Left forelimb (tissue), 1 donor: ENCODE measurements around the gene PSENEN.
"Not testable (repeated sequence)": the region's sequence is repeated elsewhere in the genome, so short reads cannot be mapped to it uniquely, and the experiment has no call there.

Experiments used
- DNase-seq: peaks from one replicate; pipeline ENCODE4 v3.0.0-alpha.2; 2018; ENCODE audit warnings: low spot score

Gene PSENEN

GRCh38 chr19:35751839-35752745 lies 6.6 kb downstream of the PSENEN start:
- no peak for DNase-seq

GRCh38 chr19:35752746-35753350 lies 7.4 kb downstream of the PSENEN start:
- DNase-seq, result no peak

GRCh38 chr19:35753634-35754369 lies 8.4 kb downstream of the PSENEN start:
- DNase-seq, result no peak

- no peak for DNase-seq
These were observed 9.1 kb downstream of the PSENEN start for GRCh38 chr19:35754370-35755130.

- DNase-seq, result no peak
These were observed 9.7 kb downstream of the PSENEN start for GRCh38 chr19:35755131-35755549.

GRCh38 chr19:35755550-35756376 lies 10.3 kb downstream of the PSENEN start:
- peak; percentile 84 for DNase-seq

- DNase-seq, result no peak
These were observed 11.2 kb downstream of the PSENEN start, which contains the start of gene HSPB6 for GRCh38 chr19:35756377-35757230. Gene HSPB6 (minus strand): TSS chr19:35757029. CDS start chr19:35757008, 21 bp downstream.

- peak; percentile 98 for DNase-seq
These were observed 11.8 kb downstream of the PSENEN start for GRCh38 chr19:35757231-35757748.

- DNase-seq, result peak; percentile 99
These were observed 12.5 kb downstream of the PSENEN start, which contains the start of gene PROSER3 for GRCh38 chr19:35757749-35758608. Gene PROSER3 (plus strand): TSS chr19:35758176. CDS start chr19:35758216, 40 bp downstream.

GRCh38 chr19:35759697-35760096 lies 14.2 kb downstream of the PSENEN start:
- no peak for DNase-seq

- no peak for DNase-seq
These were observed 15.4 kb downstream of the PSENEN start for GRCh38 chr19:35760711-35761349.

- DNase-seq, result no peak
These were observed 19.2 kb downstream of the PSENEN start for GRCh38 chr19:35764432-35765315.

GRCh38 chr19:35766571-35767104 lies 21.2 kb downstream of the PSENEN start:
- DNase-seq, result no peak

GRCh38 chr19:35767288-35768081 lies 22.0 kb downstream of the PSENEN start:
- DNase-seq, result no peak

GRCh38 chr19:35768082-35768421 lies 22.6 kb downstream of the PSENEN start:
- no peak for DNase-seq

GRCh38 chr19:35772362-35772761 lies 26.9 kb downstream of the PSENEN start:
- not testable (repeated sequence) for DNase-seq
